Body of pancreas (tissue), 4 donors: Measurements from ENCODE around the gene NDUFA13.

Experiments used
- CTCF ChIP-seq, 7 experiments: fragments of 450-650 bp in 4 of 7; fragments of 200-600 bp in 3 of 7; sonication (generic) in 3 of 7; IDR thresholded peaks; one replicate each; pipeline ENCODE4 v1.5.1; 2016 to 2019; ENCODE audit warnings: antibody characterized with exemption in 7 of 7
- POLR2A ChIP-seq, 3 donors: fragments of 450-650 bp; IDR thresholded peaks; one replicate each; pipeline ENCODE4 v1.6.1; 2016; ENCODE audit warnings: antibody characterized with exemption in 3 of 3, mild to moderate bottlenecking in 2 of 3

DNA sequence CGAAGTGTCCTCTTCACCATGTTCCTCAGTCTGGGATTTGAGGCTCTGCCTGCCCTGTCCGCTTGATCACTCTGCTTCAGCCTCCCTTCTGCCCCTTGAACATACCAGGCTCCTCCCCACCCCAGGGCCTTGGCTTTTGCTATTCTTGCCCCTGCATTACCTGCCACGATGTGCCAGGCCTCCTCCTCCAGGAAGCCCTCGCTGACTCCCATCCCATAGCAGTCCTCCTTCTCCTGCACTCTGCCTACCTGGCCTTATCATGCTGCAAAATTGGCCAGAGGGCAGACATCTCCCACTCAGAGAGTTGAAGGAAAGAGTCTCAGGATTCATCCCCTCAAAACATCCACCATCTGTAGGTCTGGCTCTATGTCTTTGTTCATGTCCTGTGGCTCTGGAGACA lies 14.9 kb downstream of the NDUFA13 start:
- TF ChIP-seq POLR2A (IDR thresholded peaks at IDR 0.05): no peak
- no peak for TF ChIP-seq CTCF (IDR thresholded peaks at IDR 0.05)
